DOHH2 (cell line): ENCODE measurements around the gene MOXD1.
A peak's percentile ranks its signal among the peaks of the same experiment; 100 is the strongest.

Source experiments
- H3F3A ChIP-seq: fragments of 200-600 bp; sonication (generic), shearing (Covaris generic); 2 replicates; pipeline ENCODE4 v1.6.0; 2016; ENCODE audit warnings: antibody characterized with exemption, mild to moderate bottlenecking; ENCODE audit not compliant: control insufficient read depth, insufficient read depth
- H3K27ac ChIP-seq: fragments of 200-600 bp; sonication (generic); 2 replicates; pipeline ENCODE4 v1.5.1; 2014; ENCODE audit warnings: low read depth, mild to moderate bottlenecking, low read length, moderate library complexity
- H3K27me3 ChIP-seq: fragments of 200-600 bp; sonication (generic); 2 replicates; pipeline ENCODE4 v1.6.1; 2014; ENCODE audit warnings: mild to moderate bottlenecking, low read length, mixed read lengths; ENCODE audit not compliant: control insufficient read depth
- H3K36me3 ChIP-seq: fragments of 200-600 bp; sonication (generic); 2 replicates; pipeline ENCODE4 v1.6.1; 2014; ENCODE audit warnings: mild to moderate bottlenecking, low read length, moderate library complexity, mixed read lengths; ENCODE audit not compliant: control insufficient read depth
- H3K4me1 ChIP-seq: fragments of 200-600 bp; sonication (generic); 2 replicates; pipeline ENCODE4 v1.6.1; 2014; ENCODE audit warnings: mild to moderate bottlenecking, low read length, mixed read lengths; ENCODE audit not compliant: control insufficient read depth
- H3K4me2 ChIP-seq: fragments of 200-600 bp; sonication (generic); 2 replicates; pipeline ENCODE4 v1.6.0; 2014; ENCODE audit warnings: mild to moderate bottlenecking, low read length, moderate library complexity
- H3K4me3 ChIP-seq: fragments of 200-600 bp; sonication (generic); 2 replicates; pipeline ENCODE4 v1.5.1; 2014; ENCODE audit warnings: mild to moderate bottlenecking, low read length, mixed read lengths
- H3K79me2 ChIP-seq: fragments of 200-600 bp; sonication (generic); 2 replicates; pipeline ENCODE4 v1.6.1; 2014; ENCODE audit warnings: mild to moderate bottlenecking, low read length, mixed read lengths; ENCODE audit not compliant: control insufficient read depth
- H3K9me2 ChIP-seq: fragments of 200-600 bp; sonication (generic); replicated peaks from 2 replicates; pipeline ENCODE4 v1.6.1; 2014; ENCODE audit warnings: mild to moderate bottlenecking, low read length, mixed read lengths; ENCODE audit not compliant: control insufficient read depth
- H3K9me3 ChIP-seq: fragments of 200-600 bp; sonication (generic); 2 replicates; pipeline ENCODE4 v1.6.1; 2014; ENCODE audit warnings: antibody characterized with exemption, low read length, mixed read lengths; ENCODE audit not compliant: control insufficient read depth, insufficient read depth
- H4K20me1 ChIP-seq: fragments of 200-600 bp; sonication (generic); 2 replicates; pipeline ENCODE4 v1.6.0; 2014; ENCODE audit warnings: low read depth, mild to moderate bottlenecking, antibody characterized with exemption, low read length, moderate library complexity; ENCODE audit not compliant: control insufficient read depth, insufficient read depth
- EZH2phosphoT487 ChIP-seq: fragments of 200-600 bp; sonication (generic); IDR thresholded peaks from 2 replicates; pipeline ENCODE4 v1.6.1; 2017; ENCODE audit warnings: borderline replicate concordance, mild to moderate bottlenecking, antibody characterized with exemption, low read length, moderate library complexity, mixed read lengths
- TF ChIP-seq, protein P1 (sequence below): fragments of 200-600 bp; sonication (generic); IDR thresholded peaks from one replicate; pipeline ENCODE4 v1.5.1; 2014; ENCODE audit warnings: antibody characterized with exemption, mild to moderate bottlenecking, low read depth, low read length; ENCODE audit not compliant: poor library complexity, severe bottlenecking

MOXD1 gene

DNA sequence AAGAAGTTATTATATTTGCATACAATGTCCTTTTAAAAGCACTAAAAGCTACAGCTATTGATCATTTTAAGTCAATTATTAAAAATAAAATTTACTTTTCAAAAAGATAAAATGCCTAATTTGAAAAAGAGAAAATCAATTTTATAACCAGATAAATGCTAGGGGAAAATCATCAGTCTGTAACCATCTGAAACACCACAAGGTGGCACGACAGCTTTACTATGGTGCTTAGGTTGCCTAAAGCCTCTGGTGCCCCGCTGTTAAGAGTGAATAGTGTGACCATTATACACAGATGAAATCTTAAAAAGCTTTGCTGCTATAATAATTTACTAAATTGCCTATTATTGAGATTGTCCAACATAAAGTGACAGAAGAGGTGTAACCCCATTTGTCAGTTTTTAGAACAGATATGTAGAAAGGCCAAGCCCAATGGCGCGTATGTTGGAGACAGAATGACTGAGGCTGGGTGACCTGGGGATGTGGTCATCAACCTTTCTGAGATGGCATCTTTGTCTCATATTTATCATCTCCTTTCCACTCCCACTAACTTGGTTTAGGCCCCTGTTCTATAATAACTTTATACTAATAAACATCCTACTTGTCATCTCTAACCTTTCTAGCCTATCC lies 100.8 kb downstream of the MOXD1 start:
- Histone ChIP-seq H3K9me2 (no peaks in the 10 kb centered on the region), H3K4me1 (no peaks in the 10 kb centered on the region), H3K79me2 (no peaks in the 10 kb centered on the region), H3F3A (no peaks in the 10 kb centered on the region), H3K36me3 (no peaks in the 10 kb centered on the region), H3K4me3 (no peak overlapping the region), H3K4me2 (no peak overlapping the region), H3K27ac (no peak overlapping the region), H3K9me3 (no peaks in the 10 kb centered on the region; the same call in 1 of the 2 replicates), H4K20me1 (no peaks in the 10 kb centered on the region), H3K27me3 (no peaks in the 10 kb centered on the region)
- no peak for TF ChIP-seq EZH2phosphoT487
- TF ChIP-seq, protein P1, sequence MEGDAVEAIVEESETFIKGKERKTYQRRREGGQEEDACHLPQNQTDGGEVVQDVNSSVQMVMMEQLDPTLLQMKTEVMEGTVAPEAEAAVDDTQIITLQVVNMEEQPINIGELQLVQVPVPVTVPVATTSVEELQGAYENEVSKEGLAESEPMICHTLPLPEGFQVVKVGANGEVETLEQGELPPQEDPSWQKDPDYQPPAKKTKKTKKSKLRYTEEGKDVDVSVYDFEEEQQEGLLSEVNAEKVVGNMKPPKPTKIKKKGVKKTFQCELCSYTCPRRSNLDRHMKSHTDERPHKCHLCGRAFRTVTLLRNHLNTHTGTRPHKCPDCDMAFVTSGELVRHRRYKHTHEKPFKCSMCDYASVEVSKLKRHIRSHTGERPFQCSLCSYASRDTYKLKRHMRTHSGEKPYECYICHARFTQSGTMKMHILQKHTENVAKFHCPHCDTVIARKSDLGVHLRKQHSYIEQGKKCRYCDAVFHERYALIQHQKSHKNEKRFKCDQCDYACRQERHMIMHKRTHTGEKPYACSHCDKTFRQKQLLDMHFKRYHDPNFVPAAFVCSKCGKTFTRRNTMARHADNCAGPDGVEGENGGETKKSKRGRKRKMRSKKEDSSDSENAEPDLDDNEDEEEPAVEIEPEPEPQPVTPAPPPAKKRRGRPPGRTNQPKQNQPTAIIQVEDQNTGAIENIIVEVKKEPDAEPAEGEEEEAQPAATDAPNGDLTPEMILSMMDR, result peak; percentile 66

DNA sequence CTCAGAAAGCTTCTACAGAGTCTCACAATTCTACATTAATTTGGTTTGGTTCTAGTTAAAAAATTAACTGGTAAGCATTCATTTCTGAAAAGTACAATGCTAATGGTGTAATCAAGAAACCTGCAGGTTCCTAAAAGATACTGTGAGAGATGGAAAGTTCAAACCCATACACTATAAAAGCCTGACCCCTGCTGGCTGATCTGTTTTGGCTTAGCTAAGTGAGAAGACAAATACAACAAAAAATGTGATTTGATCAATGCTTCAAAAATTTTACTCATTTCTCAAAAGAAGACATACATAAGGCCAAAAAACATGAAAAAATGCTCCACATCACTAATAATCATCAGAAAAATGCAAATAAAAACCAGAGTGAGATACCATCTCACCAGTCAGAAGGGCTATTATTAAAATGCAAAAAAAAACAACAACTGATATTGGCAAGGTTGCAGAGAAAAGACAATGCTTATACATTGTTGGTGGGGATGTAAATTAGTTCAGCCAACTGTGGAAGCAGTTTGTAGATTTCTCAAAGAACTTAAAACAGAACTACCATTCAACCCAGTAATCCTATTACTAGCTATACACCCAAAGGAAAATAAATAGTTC lies 102.8 kb downstream of the MOXD1 start:
- H4K20me1 ChIP-seq, result no peaks in the 10 kb centered on the region

DNA sequence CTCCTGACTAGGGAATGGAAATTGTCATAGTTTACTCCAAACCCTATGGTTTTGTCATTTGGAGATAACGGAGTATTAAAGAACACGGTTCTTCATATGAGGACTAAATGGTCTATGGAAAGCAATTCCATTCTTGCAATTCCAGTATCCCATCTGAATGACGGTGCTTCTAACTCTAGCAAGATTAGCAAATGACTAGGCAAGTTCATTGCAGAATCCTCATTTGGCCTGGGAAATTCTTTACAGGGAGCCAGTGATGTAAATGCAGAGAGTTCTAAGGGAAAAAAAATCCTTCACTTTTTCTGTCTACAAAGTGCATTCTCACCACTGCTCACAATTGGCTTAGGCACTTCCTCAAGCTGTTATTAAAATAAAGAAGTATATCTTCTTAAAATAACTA lies 111.5 kb downstream of the MOXD1 start:
- TF ChIP-seq, protein P1, result no peak
- TF ChIP-seq EZH2phosphoT487, result no peak
- Histone ChIP-seq H4K20me1 (no peaks in the 10 kb centered on the region), H3K9me3 (no peaks in the 10 kb centered on the region), H3K4me2 (no peak overlapping the region), H3K4me1 (no peaks in the 10 kb centered on the region; the same call in 1 of the 2 replicates), H3K4me3 (no peak overlapping the region), H3K79me2 (no peaks in the 10 kb centered on the region), H3K9me2 (no peaks in the 10 kb centered on the region), H3K36me3 (no peaks in the 10 kb centered on the region), H3K27ac (no peak overlapping the region), H3F3A (no peaks in the 10 kb centered on the region; the same call in 1 of the 2 replicates), H3K27me3 (no peaks in the 10 kb centered on the region)

More for the DNA sequence above, 102.8 kb downstream of the MOXD1 start:
- no peak overlapping the region for H3K27ac ChIP-seq
- H3K36me3 ChIP-seq, result no peaks in the 10 kb centered on the region
- H3K4me2 ChIP-seq, result no peak overlapping the region
- no peaks in the 10 kb centered on the region for H3K27me3 ChIP-seq
- H3K4me1 ChIP-seq, result no peaks in the 10 kb centered on the region
- H3K79me2 ChIP-seq, result no peaks in the 10 kb centered on the region
- TF ChIP-seq EZH2phosphoT487, result no peak
- TF ChIP-seq, protein P1, result peak; percentile 79
- no peaks in the 10 kb centered on the region for H3K9me2 ChIP-seq
- H3F3A ChIP-seq, result no peaks in the 10 kb centered on the region
- H3K9me3 ChIP-seq, result no peaks in the 10 kb centered on the region
- H3K4me3 ChIP-seq, result no peak overlapping the region
